Purkinje cell (primary cell): ENCODE measurements around the gene ZC2HC1C. TPM values are rescaled to one million over a fixed set of nuclear protein-coding genes. Genes with fewer than 3 reads are reported as not detected.

Experiments used
- polyA plus RNA-seq: library from polyadenylated mRNA; unstranded; fragments of >200 nt; fragmentation: Nextera tagmentation; gene quantifications from 2 replicates; pipeline ENCODE4 v1.2.1, GENCODE V29; 2014

ZC2HC1C gene
- 2.0 and 4.0 TPM in 2 replicates for polyA plus RNA-seq

GRCh38 chr14:75069121-75069810 lies at the start of gene ZC2HC1C:
Gene ZC2HC1C, plus strand, starts transcription at chr14:75069641. Its CDS starts 933 bp downstream, at chr14:75070574.

GRCh38 chr14:75050852-75051555 lies 18.4 kb upstream of the ZC2HC1C start, which contains the start of gene MLH3:
Gene MLH3, minus strand, starts transcription at chr14:75051467. Its CDS starts 1,812 bp downstream, at chr14:75049655.

GRCh38 chr14:75063491-75064204 lies 5.8 kb upstream of the ZC2HC1C start, which contains the start of gene ACYP1:
Gene ACYP1, minus strand, starts transcription at chr14:75064024. Its CDS starts 471 bp downstream, at chr14:75063553.

GRCh38 chr14:75126679-75127473 lies 57.4 kb downstream of the ZC2HC1C start, which contains the start of gene NEK9:
Gene NEK9, minus strand, starts transcription at chr14:75127048. Its CDS starts 127 bp downstream, at chr14:75126921.

Other genes starting within 250 kb of the ZC2HC1C start
- 0.18 TPM in 1 of 2 replicates, not detected in the other for gene PROX2, start 193.5 kb upstream of the ZC2HC1C start, polyA plus RNA-seq
- gene DLST, start 187.7 kb upstream of the ZC2HC1C start, polyA plus RNA-seq, result 4.7 and 15.2 TPM in 2 replicates
- 7.9 and 15.2 TPM in 2 replicates for gene RPS6KL1, start 146.4 kb upstream of the ZC2HC1C start, polyA plus RNA-seq
- gene PGF, start 114.0 kb upstream of the ZC2HC1C start, polyA plus RNA-seq, result 0.12 TPM in 1 of 2 replicates, not detected in the other
- 29.3 and 35.1 TPM in 2 replicates for gene EIF2B2, start 66.7 kb upstream of the ZC2HC1C start, polyA plus RNA-seq
- 23.4 and 30.8 TPM in 2 replicates for gene MLH3, start 18.2 kb upstream of the ZC2HC1C start, polyA plus RNA-seq
- 247 and 252 TPM in 2 replicates for gene ACYP1, start 5.6 kb upstream of the ZC2HC1C start, polyA plus RNA-seq
- gene NEK9, start 57.4 kb downstream of the ZC2HC1C start, polyA plus RNA-seq, result 4.8 and 6.6 TPM in 2 replicates
- gene TMED10, start 107.0 kb downstream of the ZC2HC1C start, polyA plus RNA-seq, result 182 and 221 TPM in 2 replicates
- 2.2 and 6.0 TPM in 2 replicates for gene FOS, start 209.2 kb downstream of the ZC2HC1C start, polyA plus RNA-seq